Esophagus muscularis mucosa (tissue), 3 donors: ENCODE results near the gene FHL5.

Experiments
- POLR2A ChIP-seq: fragments of 450-650 bp; IDR thresholded peaks from one replicate; pipeline ENCODE4 v1.6.1; 2017; ENCODE audit warnings: antibody characterized with exemption, moderate library complexity, mild to moderate bottlenecking, low read depth
- TF ChIP-seq, protein P1 (sequence below), 3 experiments: fragments of 200-600 bp in 2 of 3; fragments of 450-650 bp in 1 of 3; sonication (generic) in 2 of 3; IDR thresholded peaks; one replicate each; pipeline ENCODE4 v1.5.1; 2017 to 2019; ENCODE audit warnings: antibody characterized with exemption in 3 of 3, mild to moderate bottlenecking in 2 of 3, moderate library complexity in 1 of 3

DNA sequence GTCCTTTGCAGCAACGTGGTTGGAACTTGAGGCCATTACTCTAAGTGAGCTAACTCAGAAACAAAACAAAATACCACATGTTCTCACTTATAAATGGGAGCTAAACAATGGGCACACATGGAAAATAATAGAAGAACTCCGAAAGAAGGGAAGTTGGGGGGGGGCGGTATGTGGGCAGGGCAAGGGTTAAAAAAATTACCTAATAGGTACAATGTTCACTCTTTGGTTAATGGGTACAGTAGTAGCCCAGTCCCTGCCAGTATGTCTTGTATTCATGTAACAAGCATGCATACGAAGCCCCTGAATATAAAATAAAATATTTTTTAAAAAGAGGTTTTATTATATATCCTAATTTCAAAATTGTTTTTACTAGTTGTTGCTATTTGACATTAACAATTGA lies 15.3 kb upstream of the FHL5 start:
- TF ChIP-seq, protein P1, sequence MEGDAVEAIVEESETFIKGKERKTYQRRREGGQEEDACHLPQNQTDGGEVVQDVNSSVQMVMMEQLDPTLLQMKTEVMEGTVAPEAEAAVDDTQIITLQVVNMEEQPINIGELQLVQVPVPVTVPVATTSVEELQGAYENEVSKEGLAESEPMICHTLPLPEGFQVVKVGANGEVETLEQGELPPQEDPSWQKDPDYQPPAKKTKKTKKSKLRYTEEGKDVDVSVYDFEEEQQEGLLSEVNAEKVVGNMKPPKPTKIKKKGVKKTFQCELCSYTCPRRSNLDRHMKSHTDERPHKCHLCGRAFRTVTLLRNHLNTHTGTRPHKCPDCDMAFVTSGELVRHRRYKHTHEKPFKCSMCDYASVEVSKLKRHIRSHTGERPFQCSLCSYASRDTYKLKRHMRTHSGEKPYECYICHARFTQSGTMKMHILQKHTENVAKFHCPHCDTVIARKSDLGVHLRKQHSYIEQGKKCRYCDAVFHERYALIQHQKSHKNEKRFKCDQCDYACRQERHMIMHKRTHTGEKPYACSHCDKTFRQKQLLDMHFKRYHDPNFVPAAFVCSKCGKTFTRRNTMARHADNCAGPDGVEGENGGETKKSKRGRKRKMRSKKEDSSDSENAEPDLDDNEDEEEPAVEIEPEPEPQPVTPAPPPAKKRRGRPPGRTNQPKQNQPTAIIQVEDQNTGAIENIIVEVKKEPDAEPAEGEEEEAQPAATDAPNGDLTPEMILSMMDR (IDR thresholded peaks at IDR 0.05), result no peak
- TF ChIP-seq POLR2A, result no peak
